ENCODE measurements around the gene ZHX3.

ZHX3 gene

GRCh38 chr20:41363601-41364000 is 46.1 kb upstream of the ZHX3 start:
- TF ChIP-seq CTCF (IDR thresholded peaks at IDR 0.05), result no peak

- TF ChIP-seq CTCF (IDR thresholded peaks at IDR 0.05), result no peak
Measured at GRCh38 chr20:41362748-41363140, 45.2 kb upstream of the ZHX3 start.

GRCh38 chr20:41361757-41362747 is 44.5 kb upstream of the ZHX3 start:
- TF ChIP-seq CTCF (IDR thresholded peaks at IDR 0.05), result no peak

GRCh38 chr20:41360831-41361756 is 43.6 kb upstream of the ZHX3 start:
- no peak for TF ChIP-seq CTCF (IDR thresholded peaks at IDR 0.05)

- TF ChIP-seq CTCF (IDR thresholded peaks at IDR 0.05), result no peak
Measured at GRCh38 chr20:41359541-41360011, 42.0 kb upstream of the ZHX3 start.

- no peak for TF ChIP-seq CTCF (IDR thresholded peaks at IDR 0.05)
Measured at GRCh38 chr20:41358717-41359116, 41.2 kb upstream of the ZHX3 start.

- TF ChIP-seq CTCF (IDR thresholded peaks at IDR 0.05), result no peak
Measured at GRCh38 chr20:41358230-41358629, 40.7 kb upstream of the ZHX3 start.
